Keratinocyte (primary cell): ENCODE measurements around the gene PITPNM3. TPM values are rescaled to one million over a fixed set of nuclear protein-coding genes. Genes with fewer than 3 reads are reported as not detected.

Experiments
- DNase-seq: peaks from one replicate; pipeline ENCODE4 v3.0.0-alpha.2; 2011; ENCODE audit warnings: low read depth, missing footprints, low spot score
- FAIRE-seq: peaks from 2 replicates; lab custom pipeline; 2011; peaks lifted over from hg19 to GRCh38; lab: Jason Lieb, UNC
- H2AFZ ChIP-seq: 2 replicates; pipeline ENCODE4 v1.6.0; 2012; ENCODE audit warnings: low read length, control low read depth, inconsistent platforms; ENCODE audit not compliant: control insufficient read depth
- H3K27ac ChIP-seq: 2 replicates; pipeline ENCODE4 v1.5.1; 2011; ENCODE audit warnings: low read length; ENCODE audit not compliant: control insufficient read depth, insufficient read depth
- H3K27me3 ChIP-seq: 3 replicates; pipeline ENCODE4 v1.6.0; 2011; ENCODE audit warnings: low read length; ENCODE audit not compliant: control insufficient read depth, insufficient read depth; ENCODE audit errors: extremely low read depth
- H3K36me3 ChIP-seq, 2 experiments: 2 replicates in 1 of 2; 3 replicates in 1 of 2; pipeline ENCODE4 v1.5.1; 2011; ENCODE audit warnings: low read length in 2 of 2, mild to moderate bottlenecking in 1 of 2; ENCODE audit not compliant: control insufficient read depth in 2 of 2, insufficient read depth in 2 of 2; ENCODE audit errors: extremely low read depth in 1 of 2
- H3K4me1 ChIP-seq: 3 replicates; pipeline ENCODE4 v1.5.1; 2011; ENCODE audit warnings: low read length; ENCODE audit not compliant: control insufficient read depth, insufficient read depth; ENCODE audit errors: extremely low read depth
- H3K4me2 ChIP-seq: 3 replicates; pipeline ENCODE4 v1.6.0; 2011; ENCODE audit warnings: low read depth, low read length; ENCODE audit not compliant: control insufficient read depth, insufficient read depth; ENCODE audit errors: extremely low read depth
- H3K4me3 ChIP-seq, 3 experiments: fragments of 200-600 bp in 1 of 3; sonication (generic) in 1 of 3; 2 replicates in 2 of 3; 3 replicates in 1 of 3; pipeline ENCODE4 v1.5.1; 2011 to 2016; ENCODE audit warnings: low read length in 3 of 3, mild to moderate bottlenecking in 3 of 3, control low read depth in 2 of 3, inconsistent platforms in 1 of 3, low read depth in 1 of 3, mixed read lengths in 1 of 3, mixed run types in 1 of 3, moderate library complexity in 1 of 3; ENCODE audit not compliant: control insufficient read depth in 2 of 3, insufficient read depth in 2 of 3; ENCODE audit errors: extremely low read depth in 1 of 3
- H3K79me2 ChIP-seq: 2 replicates; pipeline ENCODE4 v1.6.0; 2012; ENCODE audit warnings: low read length; ENCODE audit not compliant: control insufficient read depth, insufficient read depth
- H3K9ac ChIP-seq: 3 replicates; pipeline ENCODE4 v1.6.0; 2011; ENCODE audit warnings: low read length; ENCODE audit not compliant: control insufficient read depth, insufficient read depth; ENCODE audit errors: extremely low read depth
- H3K9me1 ChIP-seq: 3 replicates; pipeline ENCODE4 v1.6.0; 2011; ENCODE audit warnings: low read length; ENCODE audit not compliant: control insufficient read depth, insufficient read depth; ENCODE audit errors: extremely low read depth
- H3K9me3 ChIP-seq: 2 replicates; pipeline ENCODE4 v1.5.1; 2012; ENCODE audit warnings: low read depth, low read length; ENCODE audit not compliant: control insufficient read depth
- H4K20me1 ChIP-seq: 3 replicates; pipeline ENCODE4 v1.6.0; 2011; ENCODE audit warnings: low read length; ENCODE audit not compliant: control insufficient read depth, insufficient read depth; ENCODE audit errors: extremely low read depth
- CTCF ChIP-seq, 3 experiments: IDR thresholded peaks in 1 of 3; conservative IDR thresholded peaks in 1 of 3; optimal IDR thresholded peaks in 1 of 3; 2 replicates in 2 of 3; 3 replicates in 1 of 3; pipeline versions ENCODE3 to v1.5.1; 2011; ENCODE audit warnings: low read length in 3 of 3, mild to moderate bottlenecking in 3 of 3, moderate library complexity in 2 of 3, control low read depth in 1 of 3, inconsistent platforms in 1 of 3; ENCODE audit not compliant: insufficient read depth in 2 of 3; ENCODE audit errors: extremely low read depth in 1 of 3
- EZH2 ChIP-seq: IDR thresholded peaks from one replicate; pipeline ENCODE4 v1.6.1; 2012; ENCODE audit warnings: inconsistent platforms, mild to moderate bottlenecking, low read length, moderate library complexity
- dilution Hi-C: fragments of 300-500 bp; cut with MboI; formaldehyde crosslinking; loops from one replicate; pipeline ENCODE4 v1.7.0; 2020; ENCODE audit warnings: low sequenced_read_pairs; ENCODE audit not compliant: extremely low pct_ligation_motif_present
- polyA plus RNA-seq, 5 experiments: library from polyadenylated mRNA; depleted of rRNA in 3 of 5; stranded (reverse) in 3 of 5; stranded (forward) in 1 of 5; unstranded in 1 of 5; fragments of >200 nt; gene quantifications; 1 replicate in 1 of 5; 2 replicates in 3 of 5; 3 replicates in 1 of 5; pipeline versions ENCODE4 v1.2.1 to v1.2.3, GENCODE V29; 2011 to 2012; ENCODE audit warnings: missing spikeins in 2 of 5, low read depth in 1 of 5, low replicate concordance in 1 of 5

PITPNM3 gene
- polyA plus RNA-seq, 1 donor (not counting 4 experiments of a cell fraction or from before 2014, with no cell fraction given) = 7.7 TPM

GRCh38 chr17:6462692-6463091, 93.7 kb downstream of the PITPNM3 start:
- no peak overlapping the region for H3K9ac ChIP-seq
- no peak for TF ChIP-seq CTCF (optimal IDR thresholded peaks at IDR 0.05 in 1 of 3, IDR thresholded peaks at IDR 0.05 in 1 of 3, conservative IDR thresholded peaks at IDR 0.05 in 1 of 3; ENCODE audit: extremely low read depth in 1 of 3, insufficient read depth in 2 of 3, low read length in 3 of 3)
- no peak for TF ChIP-seq EZH2
- H2AFZ ChIP-seq = no peak overlapping the region
- FAIRE-seq (no peak), DNase-seq (no peak)
- no peaks in the 10 kb centered on the region for H3K27me3 ChIP-seq
- H3K36me3 ChIP-seq = peaks cover 0 to 6% of the 10 kb centered on the region in 2 experiments
- H3K27ac ChIP-seq = no peak overlapping the region
- no peaks in the 10 kb centered on the region for H4K20me1 ChIP-seq
- dilution Hi-C loops = no loop called here
- no peaks in the 10 kb centered on the region for H3K9me3 ChIP-seq
- H3K4me3 ChIP-seq = no peak overlapping the region
- H3K79me2 ChIP-seq = no peaks in the 10 kb centered on the region
- no peaks in the 10 kb centered on the region for H3K4me1 ChIP-seq
- H3K9me1 ChIP-seq = no peaks in the 10 kb centered on the region
- no peak overlapping the region for H3K4me2 ChIP-seq

- dilution Hi-C loops = no loop called here
- Histone ChIP-seq H3K79me2 (no peaks in the 10 kb centered on the region), H4K20me1 (no peaks in the 10 kb centered on the region), H3K4me2 (no peak overlapping the region), H2AFZ (no peak overlapping the region), H3K9me1 (no peaks in the 10 kb centered on the region), H3K27ac (no peak overlapping the region), H3K9me3 (no peaks in the 10 kb centered on the region), H3K27me3 (no peaks in the 10 kb centered on the region), H3K4me3 (no peak overlapping the region), H3K4me1 (peaks cover 3% of the 10 kb centered on the region), H3K36me3 (peaks cover 0 to 6% of the 10 kb centered on the region in 2 experiments), H3K9ac (no peak overlapping the region)
- TF ChIP-seq CTCF (optimal IDR thresholded peaks at IDR 0.05 in 1 of 3, IDR thresholded peaks at IDR 0.05 in 1 of 3, conservative IDR thresholded peaks at IDR 0.05 in 1 of 3; ENCODE audit: extremely low read depth in 1 of 3, insufficient read depth in 2 of 3, low read length in 3 of 3) = no peak
- no peak for TF ChIP-seq EZH2
- DNase-seq (no peak), FAIRE-seq (no peak)
These were observed 94.4 kb downstream of the PITPNM3 start for GRCh38 chr17:6461792-6462524.
